Dendritic cell treated with granulocyte-macrophage colony-stimulating factor and Interleukin-4, amounts not matched to agents 40 ng/mL and 50 ng/mL, for 4 days (primary cell): ENCODE data around the gene CRELD2.

ENCODE experiments used
- H3K27ac Mint-ChIP-seq: one replicate; pipeline ENCODE4 v1.8.0; 2022; ENCODE audit warnings: mild to moderate bottlenecking, mixed read lengths
- H3K27me3 Mint-ChIP-seq: one replicate; pipeline ENCODE4 v1.8.0; 2022; ENCODE audit warnings: mild to moderate bottlenecking, mixed read lengths
- H3K36me3 Mint-ChIP-seq: one replicate; pipeline ENCODE4 v1.8.0; 2022; ENCODE audit warnings: low read depth, mixed read lengths
- H3K4me1 Mint-ChIP-seq: one replicate; pipeline ENCODE4 v1.8.0; 2022; ENCODE audit warnings: low read depth, mixed read lengths
- H3K4me3 Mint-ChIP-seq: one replicate; pipeline ENCODE4 v1.8.0; 2022; ENCODE audit warnings: mild to moderate bottlenecking, moderate library complexity, mixed read lengths
- H3K9me3 Mint-ChIP-seq: one replicate; pipeline ENCODE4 v1.8.0; 2022; ENCODE audit warnings: mixed read lengths
- intact Hi-C: fragments of 100-400 bp; cut with micrococcal nuclease; formaldehyde crosslinking; loops from one replicate; pipeline ENCODE4 v1.15.0; 2022

Gene CRELD2

GRCh38 chr22:49969751-49970527 lies 51.5 kb downstream of the CRELD2 start:
- no peaks in the 10 kb centered on the region for H3K9me3 Mint-ChIP-seq
- H3K36me3 Mint-ChIP-seq, result peaks cover 19% of the 10 kb centered on the region
- H3K4me1 Mint-ChIP-seq, result peaks cover 59% of the 10 kb centered on the region
- no peaks in the 10 kb centered on the region for H3K27me3 Mint-ChIP-seq
- no peak overlapping the region for H3K4me3 Mint-ChIP-seq
- intact Hi-C loops, result loop anchor here (5.0 kb wide), 1 partner anchor 38 kb away; no protein-coding TSS in a partner anchor
- H3K27ac Mint-ChIP-seq, result peak overlapping the region; percentile 91

DNA sequence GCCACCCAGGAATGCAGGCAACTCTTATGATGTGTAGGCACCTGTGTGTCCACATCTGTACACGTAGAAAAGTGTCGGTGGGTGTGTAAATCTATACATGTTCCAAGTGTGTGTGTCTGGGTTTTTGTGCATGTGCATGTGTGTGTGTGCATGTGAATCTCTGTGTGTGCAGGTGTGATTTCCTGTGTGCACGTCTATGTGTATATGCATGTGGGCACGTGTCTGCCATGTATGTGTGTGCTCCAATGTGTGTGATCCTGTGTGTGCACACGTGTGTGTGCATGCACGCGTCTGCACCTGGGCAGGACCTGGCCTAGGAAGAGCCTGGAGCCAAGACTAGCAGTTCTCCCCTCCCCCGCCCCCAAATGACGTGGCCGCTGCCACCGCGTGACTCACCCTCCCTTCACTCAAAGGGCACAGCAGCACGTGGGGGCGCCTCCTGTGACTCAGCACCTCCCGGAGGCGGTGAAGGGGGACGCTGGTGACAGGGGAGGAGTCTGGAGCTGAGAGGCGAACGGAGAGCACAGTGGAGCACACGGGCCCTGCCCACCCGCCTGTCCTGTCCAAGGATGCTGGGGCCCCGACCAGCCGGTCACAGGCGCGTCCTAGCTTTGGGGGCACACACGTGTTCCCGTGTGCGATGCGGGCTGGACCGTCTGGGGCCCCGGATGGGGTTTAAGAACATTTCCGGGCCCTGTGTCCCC lies 52.2 kb downstream of the CRELD2 start:
- intact Hi-C loops, result loop anchor here (5.0 kb wide), 1 partner anchor 38 kb away; no protein-coding TSS in a partner anchor
- H3K9me3 Mint-ChIP-seq, result no peaks in the 10 kb centered on the region
- peaks cover 4% of the 10 kb centered on the region for H3K27me3 Mint-ChIP-seq
- peak overlapping the region; percentile 73 for H3K4me3 Mint-ChIP-seq
- H3K36me3 Mint-ChIP-seq, result peaks cover 12% of the 10 kb centered on the region
- H3K27ac Mint-ChIP-seq, result peak overlapping the region; percentile 91
- peaks cover 59% of the 10 kb centered on the region for H3K4me1 Mint-ChIP-seq

DNA sequence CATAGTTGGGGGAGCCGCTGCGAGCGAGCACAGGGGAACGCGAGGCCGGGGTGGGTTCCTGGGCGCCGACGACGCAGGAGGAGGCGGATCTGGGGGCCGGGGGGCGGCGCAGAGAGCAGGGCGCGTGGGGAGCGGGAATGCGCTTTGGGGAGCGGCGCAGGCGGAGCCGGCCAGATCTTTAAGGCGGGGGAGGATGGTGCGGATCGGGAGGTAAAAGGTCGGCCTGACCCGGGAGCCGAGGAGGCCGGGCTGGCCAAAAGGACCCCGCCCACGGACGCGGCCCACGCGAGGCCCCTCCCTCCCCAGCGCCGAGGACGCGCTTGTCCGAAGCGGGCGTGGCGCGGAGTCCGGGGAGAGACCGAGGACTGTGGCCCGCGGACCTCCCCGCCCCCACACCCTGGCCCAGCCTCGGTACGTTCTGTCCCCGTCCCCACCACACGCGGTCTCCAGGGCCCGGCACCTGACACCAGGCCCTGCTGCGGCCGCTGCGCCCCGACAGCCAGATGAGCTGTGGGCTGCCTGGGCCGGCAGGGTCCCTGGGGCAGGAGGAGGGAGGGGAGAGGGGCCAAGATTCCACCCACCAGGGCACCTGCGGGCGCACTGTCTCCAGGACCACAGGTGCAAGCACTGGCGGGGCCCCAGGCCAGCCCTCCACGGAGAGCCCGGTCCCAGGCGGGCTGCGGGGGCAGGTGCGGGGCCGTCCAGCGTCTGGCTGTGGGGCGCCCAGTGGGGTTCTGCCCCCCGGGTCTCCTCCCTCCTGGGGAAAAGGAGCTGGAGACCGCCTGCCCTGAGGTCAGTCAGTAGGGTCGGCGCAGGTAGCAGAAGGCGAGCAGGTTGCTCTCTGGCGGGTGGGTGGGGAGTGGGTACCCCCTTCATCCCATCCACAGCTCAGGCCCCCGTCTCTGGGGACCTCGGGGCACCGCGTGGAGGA lies 53.1 kb downstream of the CRELD2 start:
- peaks cover 5% of the 10 kb centered on the region for H3K36me3 Mint-ChIP-seq
- peaks cover 57% of the 10 kb centered on the region for H3K4me1 Mint-ChIP-seq
- intact Hi-C loops, result loop anchor here (5.0 kb wide), 1 partner anchor 39 kb away; no protein-coding TSS in a partner anchor
- peak overlapping the region; percentile 73 for H3K4me3 Mint-ChIP-seq
- H3K27me3 Mint-ChIP-seq, result peaks cover 4% of the 10 kb centered on the region
- no peaks in the 10 kb centered on the region for H3K9me3 Mint-ChIP-seq
- peak overlapping the region; percentile 91 for H3K27ac Mint-ChIP-seq

DNA sequence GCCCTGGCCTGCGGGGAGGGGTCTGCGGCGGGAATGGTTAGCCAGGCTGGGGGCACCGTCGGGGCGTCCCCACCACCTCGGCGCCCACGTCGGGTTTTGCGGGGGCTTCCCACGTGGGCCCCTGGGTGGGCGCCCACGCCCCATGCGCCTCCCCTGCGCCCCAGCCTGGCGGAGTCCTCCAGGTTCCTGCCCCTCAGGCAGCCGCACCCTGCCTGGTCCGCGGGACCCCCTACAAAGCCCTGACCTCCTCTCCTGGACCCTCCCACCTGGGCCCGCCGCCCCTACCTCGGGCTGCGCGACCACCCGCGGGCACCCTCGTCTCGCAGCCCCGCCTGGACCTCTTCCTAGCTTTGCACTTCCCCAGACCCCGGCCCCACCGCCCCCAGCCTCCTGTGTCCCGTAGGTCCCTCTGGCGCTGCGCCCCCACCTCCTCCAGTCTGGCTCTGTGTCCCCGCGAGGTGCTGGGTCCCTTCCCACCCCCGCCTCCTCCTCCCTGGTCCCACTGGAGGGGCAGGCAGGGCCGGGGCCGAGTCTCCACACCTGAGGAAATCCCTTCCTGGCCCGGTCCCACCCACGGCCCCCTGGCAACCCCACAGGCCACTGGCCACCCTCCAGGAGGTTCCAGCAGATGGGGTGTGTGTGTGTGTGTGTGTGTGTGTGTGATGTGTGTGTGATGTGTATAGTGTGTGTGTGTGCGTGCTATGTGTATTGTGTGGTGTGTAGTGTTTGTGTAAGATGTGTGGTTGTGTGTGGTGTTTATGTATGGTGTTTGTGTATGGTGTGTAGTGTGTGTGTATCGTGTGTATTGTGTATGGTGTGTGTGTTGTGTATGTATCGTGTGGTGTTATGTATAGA lies 54.0 kb downstream of the CRELD2 start:
- intact Hi-C loops, result loop anchor here (5.0 kb wide), 1 partner anchor 40 kb away; no protein-coding TSS in a partner anchor
- Mint-ChIP-seq H3K4me1 (peaks cover 49% of the 10 kb centered on the region), H3K9me3 (no peaks in the 10 kb centered on the region), H3K27ac (no peak overlapping the region), H3K36me3 (peaks cover 5% of the 10 kb centered on the region), H3K27me3 (peaks cover 4% of the 10 kb centered on the region), H3K4me3 (no peak overlapping the region)

GRCh38 chr22:49973018-49973961 lies 54.9 kb downstream of the CRELD2 start:
- Mint-ChIP-seq H3K4me3 (no peak overlapping the region), H3K27me3 (peaks cover 4% of the 10 kb centered on the region), H3K9me3 (no peaks in the 10 kb centered on the region), H3K27ac (no peak overlapping the region), H3K4me1 (peaks cover 40% of the 10 kb centered on the region), H3K36me3 (no peaks in the 10 kb centered on the region)
- intact Hi-C loops, result loop anchor here (5.0 kb wide), 1 partner anchor 41 kb away; no protein-coding TSS in a partner anchor

DNA sequence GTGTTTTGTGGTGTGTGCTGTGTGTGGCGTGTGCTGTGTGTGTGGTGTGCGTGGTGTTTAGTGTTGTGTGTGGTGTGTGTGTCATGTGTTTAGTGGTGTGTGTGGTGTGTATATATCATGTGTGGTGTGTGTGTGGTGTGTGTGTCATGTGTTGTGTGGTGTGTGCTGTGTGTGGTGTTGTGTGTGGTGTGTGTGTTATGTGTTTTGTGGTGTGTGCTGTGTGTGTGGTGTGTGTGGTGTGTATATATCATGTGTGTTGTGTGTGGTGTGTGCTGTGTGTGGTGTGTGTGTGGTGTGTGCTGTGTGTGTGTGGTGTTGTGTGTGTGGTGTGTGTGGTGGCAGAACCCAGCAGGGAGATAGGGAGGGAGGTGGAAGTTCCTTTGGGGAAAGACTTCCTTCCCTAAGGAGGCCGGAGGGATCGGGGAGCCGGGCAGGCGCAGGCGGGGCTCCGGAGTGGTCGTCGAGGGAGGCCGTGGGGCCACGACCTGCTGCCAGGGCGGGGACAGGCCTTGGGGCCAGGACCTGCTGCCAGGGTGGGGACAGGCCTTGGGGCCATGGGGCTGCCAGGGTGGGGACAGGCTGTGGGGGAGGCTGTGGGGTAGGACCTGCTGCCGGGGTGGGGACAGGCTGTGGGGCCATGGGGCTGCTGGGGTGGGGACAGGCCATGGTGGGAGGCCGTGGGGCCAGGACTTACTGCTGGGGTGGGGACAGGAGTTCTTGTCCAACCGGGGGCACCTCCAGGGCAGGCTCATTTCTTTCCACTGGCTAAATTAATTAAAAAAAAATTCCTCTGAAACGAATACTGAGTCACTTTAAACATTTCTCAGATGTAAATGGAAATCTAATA lies 57.3 kb downstream of the CRELD2 start:
- Mint-ChIP-seq H3K4me3 (no peak overlapping the region), H3K4me1 (peaks cover 26% of the 10 kb centered on the region), H3K36me3 (peaks cover 8% of the 10 kb centered on the region), H3K9me3 (peaks cover 11% of the 10 kb centered on the region), H3K27ac (peak overlapping the region; percentile 65), H3K27me3 (peaks cover 4% of the 10 kb centered on the region)
- intact Hi-C loops, result no loop called here

DNA sequence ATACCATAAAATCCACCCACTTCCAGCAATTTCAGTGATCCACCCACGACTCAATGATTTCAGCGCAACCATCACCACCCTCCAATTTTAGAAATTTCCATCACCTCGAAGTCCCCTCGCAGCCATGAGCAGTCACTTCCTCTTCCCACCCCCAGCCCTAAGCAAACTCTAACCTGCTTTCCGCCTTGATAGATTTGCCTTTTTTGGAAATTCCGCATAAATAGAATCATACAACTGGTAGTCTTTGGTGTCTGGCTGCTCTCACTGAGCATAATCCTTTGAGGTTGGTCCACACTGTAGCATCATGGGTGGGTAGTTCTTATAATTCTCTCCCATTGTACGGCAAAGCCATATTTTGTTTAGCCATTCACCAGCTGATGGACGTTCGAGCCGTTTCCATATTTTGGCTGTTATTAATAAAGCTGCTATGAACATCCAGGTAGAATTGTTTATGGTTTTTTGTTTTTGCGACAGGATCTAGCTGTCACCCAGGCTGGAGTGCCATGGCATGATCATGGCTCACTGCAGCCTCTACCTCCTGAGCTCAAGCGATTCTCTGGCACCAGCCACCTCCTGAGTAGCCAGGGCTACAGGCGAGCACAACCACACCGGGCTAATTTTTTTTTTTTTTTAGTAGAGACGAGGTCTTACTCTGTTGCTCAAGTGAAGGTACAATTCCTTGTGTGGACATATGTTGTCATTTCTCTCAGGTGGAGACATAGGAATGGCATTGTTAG lies 58.2 kb downstream of the CRELD2 start:
- intact Hi-C loops, result no loop called here
- peaks cover 11% of the 10 kb centered on the region for H3K9me3 Mint-ChIP-seq
- peaks cover 8% of the 10 kb centered on the region for H3K36me3 Mint-ChIP-seq
- peaks cover 6% of the 10 kb centered on the region for H3K27me3 Mint-ChIP-seq
- H3K4me3 Mint-ChIP-seq, result no peak overlapping the region
- no peak overlapping the region for H3K27ac Mint-ChIP-seq
- H3K4me1 Mint-ChIP-seq, result peaks cover 22% of the 10 kb centered on the region
